ENCODE results near the gene NOLC1.

The NOLC1 gene

DNA sequence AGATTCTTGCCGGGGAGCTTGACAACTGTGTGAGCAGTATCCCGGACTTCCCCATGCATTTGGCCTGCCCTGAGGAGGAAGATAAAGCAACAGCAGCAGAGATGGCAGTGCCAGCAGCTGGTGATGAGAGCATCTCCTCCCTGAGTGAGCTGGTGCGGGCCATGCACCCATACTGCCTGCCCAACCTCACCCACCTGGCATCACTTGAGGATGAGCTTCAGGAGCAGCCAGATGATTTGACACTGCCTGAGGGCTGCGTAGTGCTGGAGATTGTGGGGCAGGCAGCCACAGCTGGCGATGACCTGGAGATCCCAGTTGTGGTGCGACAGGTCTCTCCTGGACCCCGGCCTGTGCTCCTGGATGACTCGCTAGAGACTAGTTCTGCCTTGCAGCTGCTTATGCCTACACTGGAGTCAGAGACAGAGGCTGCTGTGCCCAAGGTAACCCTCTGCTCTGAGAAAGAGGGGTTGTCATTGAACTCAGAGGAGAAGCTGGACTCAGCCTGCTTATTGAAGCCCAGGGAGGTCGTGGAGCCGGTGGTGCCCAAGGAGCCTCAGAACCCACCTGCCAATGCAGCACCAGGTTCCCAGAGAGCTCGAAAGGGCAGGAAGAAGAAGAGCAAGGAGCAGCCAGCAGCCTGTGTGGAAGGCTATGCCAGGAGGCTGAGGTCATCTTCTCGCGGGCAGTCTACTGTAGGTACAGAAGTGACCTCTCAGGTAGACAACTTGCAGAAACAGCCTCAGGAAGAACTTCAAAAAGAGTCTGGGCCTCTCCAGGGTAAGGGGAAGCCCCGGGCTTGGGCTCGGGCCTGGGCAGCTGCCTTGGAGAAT, 12.7 kb upstream of the NOLC1 start:
- H3K4me1 ChIP-seq (ENCODE audit: insufficient read depth, poor library complexity, severe bottlenecking): peaks cover 15% of the 10 kb centered on the region
- no peaks in the 10 kb centered on the region for H3K27me3 ChIP-seq (ENCODE audit: insufficient read depth, poor library complexity, severe bottlenecking)
- DNase-seq (ENCODE audit: low spot score) (no peak), ATAC-seq (ENCODE audit: low read depth) (no peak)
- TF ChIP-seq, protein P1, sequence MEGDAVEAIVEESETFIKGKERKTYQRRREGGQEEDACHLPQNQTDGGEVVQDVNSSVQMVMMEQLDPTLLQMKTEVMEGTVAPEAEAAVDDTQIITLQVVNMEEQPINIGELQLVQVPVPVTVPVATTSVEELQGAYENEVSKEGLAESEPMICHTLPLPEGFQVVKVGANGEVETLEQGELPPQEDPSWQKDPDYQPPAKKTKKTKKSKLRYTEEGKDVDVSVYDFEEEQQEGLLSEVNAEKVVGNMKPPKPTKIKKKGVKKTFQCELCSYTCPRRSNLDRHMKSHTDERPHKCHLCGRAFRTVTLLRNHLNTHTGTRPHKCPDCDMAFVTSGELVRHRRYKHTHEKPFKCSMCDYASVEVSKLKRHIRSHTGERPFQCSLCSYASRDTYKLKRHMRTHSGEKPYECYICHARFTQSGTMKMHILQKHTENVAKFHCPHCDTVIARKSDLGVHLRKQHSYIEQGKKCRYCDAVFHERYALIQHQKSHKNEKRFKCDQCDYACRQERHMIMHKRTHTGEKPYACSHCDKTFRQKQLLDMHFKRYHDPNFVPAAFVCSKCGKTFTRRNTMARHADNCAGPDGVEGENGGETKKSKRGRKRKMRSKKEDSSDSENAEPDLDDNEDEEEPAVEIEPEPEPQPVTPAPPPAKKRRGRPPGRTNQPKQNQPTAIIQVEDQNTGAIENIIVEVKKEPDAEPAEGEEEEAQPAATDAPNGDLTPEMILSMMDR (IDR thresholded peaks at IDR 0.05; ENCODE audit: poor library complexity, severe bottlenecking): no peak
- no peaks in the 10 kb centered on the region for H3K9me3 ChIP-seq (ENCODE audit: severe bottlenecking)
- H3K4me3 ChIP-seq (ENCODE audit: severe bottlenecking): no peak overlapping the region
- no peak overlapping the region for H3K27ac ChIP-seq (ENCODE audit: poor library complexity, severe bottlenecking)
- peaks cover 88% of the 10 kb centered on the region for H3K36me3 ChIP-seq (ENCODE audit: low read depth)

DNA sequence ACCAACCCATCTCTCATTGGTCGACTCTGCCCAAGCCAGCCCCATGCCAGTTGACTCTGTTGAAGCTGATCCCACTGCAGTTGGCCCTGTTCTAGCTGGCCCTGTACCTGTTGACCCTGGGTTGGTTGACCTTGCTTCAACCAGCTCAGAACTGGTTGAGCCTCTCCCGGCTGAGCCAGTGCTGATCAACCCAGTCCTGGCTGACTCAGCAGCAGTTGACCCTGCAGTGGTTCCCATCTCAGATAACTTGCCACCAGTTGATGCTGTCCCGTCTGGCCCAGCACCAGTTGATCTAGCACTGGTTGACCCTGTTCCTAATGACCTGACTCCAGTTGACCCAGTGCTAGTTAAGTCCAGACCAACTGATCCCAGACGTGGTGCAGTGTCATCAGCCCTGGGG, 12.0 kb upstream of the NOLC1 start:
- Histone ChIP-seq H3K27me3 (ENCODE audit: insufficient read depth, poor library complexity, severe bottlenecking) (no peaks in the 10 kb centered on the region), H3K4me1 (ENCODE audit: insufficient read depth, poor library complexity, severe bottlenecking) (peaks cover 9% of the 10 kb centered on the region), H3K4me3 (ENCODE audit: severe bottlenecking) (no peak overlapping the region), H3K9me3 (ENCODE audit: severe bottlenecking) (no peaks in the 10 kb centered on the region), H3K36me3 (ENCODE audit: low read depth) (peaks cover 88% of the 10 kb centered on the region), H3K27ac (ENCODE audit: poor library complexity, severe bottlenecking) (no peak overlapping the region)
- DNase-seq (ENCODE audit: low spot score): no peak
- TF ChIP-seq, protein P1 (IDR thresholded peaks at IDR 0.05; ENCODE audit: poor library complexity, severe bottlenecking): no peak
- no peak for ATAC-seq (ENCODE audit: low read depth)

DNA sequence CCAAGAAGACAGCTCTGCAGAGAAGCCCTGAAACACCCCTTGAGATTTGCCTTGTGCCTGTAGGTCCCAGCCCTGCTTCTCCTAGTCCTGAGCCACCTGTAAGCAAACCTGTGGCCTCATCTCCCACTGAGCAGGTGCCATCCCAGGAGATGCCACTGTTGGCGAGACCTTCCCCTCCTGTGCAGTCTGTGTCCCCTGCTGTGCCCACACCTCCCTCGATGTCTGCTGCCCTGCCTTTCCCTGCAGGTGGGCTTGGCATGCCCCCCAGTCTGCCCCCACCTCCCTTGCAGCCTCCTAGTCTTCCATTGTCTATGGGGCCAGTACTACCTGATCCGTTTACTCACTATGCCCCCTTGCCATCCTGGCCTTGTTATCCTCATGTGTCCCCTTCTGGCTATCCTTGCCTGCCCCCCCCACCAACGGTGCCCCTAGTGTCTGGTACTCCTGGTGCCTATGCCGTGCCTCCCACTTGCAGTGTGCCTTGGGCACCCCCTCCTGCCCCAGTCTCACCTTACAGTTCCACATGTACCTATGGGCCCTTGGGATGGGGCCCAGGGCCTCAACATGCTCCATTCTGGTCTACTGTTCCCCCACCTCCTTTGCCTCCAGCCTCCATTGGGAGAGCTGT, 11.2 kb upstream of the NOLC1 start:
- H3K27me3 ChIP-seq (ENCODE audit: insufficient read depth, poor library complexity, severe bottlenecking): no peaks in the 10 kb centered on the region
- H3K27ac ChIP-seq (ENCODE audit: poor library complexity, severe bottlenecking): no peak overlapping the region
- DNase-seq (ENCODE audit: low spot score): no peak
- TF ChIP-seq, protein P1 (IDR thresholded peaks at IDR 0.05; ENCODE audit: poor library complexity, severe bottlenecking): no peak
- H3K9me3 ChIP-seq (ENCODE audit: severe bottlenecking): no peaks in the 10 kb centered on the region
- no peak for ATAC-seq (ENCODE audit: low read depth)
- peaks cover 4% of the 10 kb centered on the region for H3K4me1 ChIP-seq (ENCODE audit: insufficient read depth, poor library complexity, severe bottlenecking)
- H3K4me3 ChIP-seq (ENCODE audit: severe bottlenecking): no peak overlapping the region
- H3K36me3 ChIP-seq (ENCODE audit: low read depth): peaks cover 87% of the 10 kb centered on the region

DNA sequence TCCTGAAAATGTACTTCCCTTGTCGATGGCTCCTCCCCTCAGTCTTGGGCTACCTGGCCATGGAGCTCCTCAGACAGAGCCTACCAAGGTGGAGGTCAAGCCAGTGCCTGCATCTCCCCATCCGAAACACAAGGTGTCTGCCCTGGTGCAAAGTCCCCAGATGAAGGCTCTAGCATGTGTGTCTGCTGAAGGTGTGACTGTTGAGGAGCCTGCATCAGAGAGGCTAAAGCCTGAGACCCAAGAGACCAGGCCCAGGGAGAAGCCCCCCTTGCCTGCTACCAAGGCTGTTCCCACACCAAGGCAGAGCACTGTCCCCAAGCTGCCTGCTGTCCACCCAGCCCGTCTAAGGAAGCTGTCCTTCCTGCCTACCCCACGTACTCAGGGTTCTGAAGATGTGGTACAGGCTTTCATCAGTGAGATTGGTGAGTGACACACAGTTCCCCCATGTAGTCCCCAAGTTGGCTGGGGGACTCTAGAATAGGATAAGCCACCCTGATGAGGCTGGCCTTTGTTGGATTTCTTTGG, 10.5 kb upstream of the NOLC1 start:
- TF ChIP-seq, protein P1 (IDR thresholded peaks at IDR 0.05; ENCODE audit: poor library complexity, severe bottlenecking): no peak
- Histone ChIP-seq H3K4me3 (ENCODE audit: severe bottlenecking) (no peak overlapping the region), H3K36me3 (ENCODE audit: low read depth) (peaks cover 90% of the 10 kb centered on the region), H3K27ac (ENCODE audit: poor library complexity, severe bottlenecking) (no peak overlapping the region), H3K9me3 (ENCODE audit: severe bottlenecking) (no peaks in the 10 kb centered on the region), H3K27me3 (ENCODE audit: insufficient read depth, poor library complexity, severe bottlenecking) (no peaks in the 10 kb centered on the region), H3K4me1 (ENCODE audit: insufficient read depth, poor library complexity, severe bottlenecking) (no peaks in the 10 kb centered on the region)
- DNase-seq (ENCODE audit: low spot score) (no peak), ATAC-seq (ENCODE audit: low read depth) (no peak)

Data from RWPE2 (cell line).